ENCODE results near the gene RNU11.

GRCh38 chr1:28601696-28602095 lies 46.7 kb upstream of the RNU11 start:
- TF ChIP-seq CTCF (conservative IDR thresholded peaks at IDR 0.05; ENCODE audit: low read length) (no peak), EZH2phosphoT487 (IDR thresholded peaks at IDR 0.05; ENCODE audit: borderline replicate concordance, low read depth, low read length) (no peak)
